GM19023 (cell line): Measurements from ENCODE around the gene SUPT20H.

Experiments used
- ATAC-seq: cut with Tn5 transposase; IDR thresholded peaks from one replicate; pipeline ENCODE4 v1.9.1; 2021; ENCODE audit warnings: mild to moderate bottlenecking, moderate library complexity; ENCODE audit not compliant: unreplicated experiment

The SUPT20H gene

DNA sequence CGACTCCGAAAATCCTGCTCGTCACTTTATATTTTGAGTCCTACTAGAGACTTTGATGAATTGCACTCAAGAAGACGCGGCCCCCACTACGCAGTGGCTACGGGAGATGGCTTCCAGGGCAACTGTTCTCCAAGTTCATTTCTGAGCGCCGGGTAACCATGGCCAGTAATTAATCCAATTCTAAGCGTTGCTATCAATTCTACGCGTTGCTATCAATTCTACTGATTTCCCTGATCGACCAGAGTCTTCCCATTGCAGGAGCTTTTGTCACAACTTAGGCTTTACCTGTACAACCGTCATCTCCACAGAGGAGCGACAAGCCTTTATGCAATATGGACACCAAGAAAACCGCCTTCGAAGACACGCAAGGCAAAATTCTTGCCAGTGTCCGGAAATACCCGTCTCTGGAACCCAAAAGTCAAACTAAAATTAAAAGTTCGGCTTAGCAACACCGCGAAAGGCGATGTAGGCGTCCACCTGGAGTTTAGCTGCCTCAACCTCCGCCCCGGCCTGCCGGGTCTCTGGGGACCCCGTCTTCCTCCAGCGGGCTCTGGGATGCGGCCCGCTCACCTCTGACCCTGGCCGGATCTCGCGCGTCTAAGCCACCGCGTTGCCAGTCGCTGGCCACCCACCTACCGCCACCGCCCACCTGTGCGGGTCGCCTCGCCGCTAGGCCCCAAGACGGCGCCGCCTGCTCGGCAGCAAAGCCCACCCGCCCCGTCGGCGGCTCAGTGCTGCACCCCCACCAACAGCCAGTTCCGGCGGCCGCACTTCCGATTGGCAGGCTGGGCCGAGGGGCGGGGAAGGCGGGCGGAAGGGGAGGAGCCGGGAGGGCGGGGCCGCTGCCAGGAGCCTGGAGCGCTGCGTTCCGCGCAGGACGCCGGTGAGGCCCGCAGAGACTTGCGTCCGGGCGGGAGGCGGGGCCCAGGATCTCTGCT is at the start of gene SUPT20H:
Gene SUPT20H, minus strand, starts transcription at position 779 of the 938 bp plus-strand sequence. CDS start 8,198 bp downstream, outside the sequence.
- ATAC-seq = peak; percentile 97

GRCh38 chr13:37109051-37109678 is 49.7 kb upstream of the SUPT20H start:
- no peak for ATAC-seq

DNA sequence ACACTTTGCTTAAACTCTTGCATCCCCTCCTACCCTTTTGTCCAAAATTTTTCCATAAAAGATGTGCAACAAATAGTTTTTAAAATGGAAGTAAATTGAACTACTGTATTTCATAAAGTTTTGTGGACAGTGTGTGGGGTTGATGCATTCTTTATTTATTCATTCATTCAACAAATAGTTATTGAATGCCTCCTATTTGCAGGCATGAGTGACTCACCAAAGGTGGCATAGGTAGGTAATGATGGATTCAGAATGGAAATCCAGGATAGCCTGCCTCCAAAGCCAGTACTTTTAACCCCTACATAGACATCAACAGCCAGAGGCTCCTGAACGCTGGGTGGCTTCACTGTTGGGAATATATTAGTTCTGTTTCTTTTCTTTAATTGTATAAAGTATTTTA is 48.4 kb upstream of the SUPT20H start:
- no peak for ATAC-seq

- no peak for ATAC-seq
Measured at GRCh38 chr13:37107456-37107855, 48.0 kb upstream of the SUPT20H start.

- ATAC-seq = no peak
Measured at GRCh38 chr13:37106642-37107041, 47.2 kb upstream of the SUPT20H start.

DNA sequence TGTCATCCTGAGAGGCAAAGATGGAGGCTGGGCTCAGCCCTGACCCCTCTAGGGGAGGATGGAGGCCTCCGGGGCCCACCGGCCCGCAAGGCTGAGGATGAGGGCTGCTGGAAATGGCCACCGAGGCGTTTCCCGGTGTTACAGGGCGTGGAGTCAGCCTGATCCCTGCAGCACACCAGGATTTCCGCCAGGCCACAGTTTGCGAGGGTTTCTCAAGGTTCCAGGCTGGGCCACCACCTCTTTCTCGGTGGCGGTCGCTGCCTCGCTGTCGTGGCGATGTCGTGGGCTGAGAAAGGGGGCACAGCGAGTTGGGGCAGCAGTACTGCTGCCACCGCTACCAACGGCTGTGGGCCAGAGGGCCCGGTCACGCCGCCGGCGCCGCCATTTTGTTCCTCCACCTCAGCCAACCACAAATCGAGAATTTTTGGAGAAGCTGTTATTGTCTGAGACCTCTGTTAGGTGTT is 45.8 kb upstream of the SUPT20H start, which contains the start of gene CSNK1A1L:
Gene CSNK1A1L, minus strand, starts transcription at position 414 of the 464 bp plus-strand sequence. Its CDS starts 408 bp downstream, at position 6.
- ATAC-seq = no peak

- no peak for ATAC-seq
Measured at GRCh38 chr13:37102896-37103295, 43.4 kb upstream of the SUPT20H start.

DNA sequence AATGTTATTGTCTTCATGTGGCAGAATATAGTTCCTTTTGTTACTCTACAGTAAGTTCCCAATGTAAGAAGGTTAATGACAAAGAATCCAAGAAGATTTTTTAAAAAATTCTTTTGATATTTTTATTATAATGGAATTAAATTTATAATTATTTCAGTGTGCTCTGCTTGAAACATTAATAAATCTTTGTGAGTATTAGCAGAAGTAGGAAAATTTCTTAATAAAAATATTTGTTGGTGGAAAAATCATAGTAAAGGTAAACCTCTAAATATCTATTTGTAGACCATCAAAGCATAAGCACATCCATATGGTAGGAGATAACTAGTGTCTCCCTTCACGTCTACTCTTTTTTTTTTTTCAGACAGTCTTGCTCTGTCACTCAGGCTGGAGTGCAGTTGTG is 41.7 kb upstream of the SUPT20H start:
- ATAC-seq = no peak

- ATAC-seq = no peak
Measured at GRCh38 chr13:37100731-37101130, 41.2 kb upstream of the SUPT20H start.

DNA sequence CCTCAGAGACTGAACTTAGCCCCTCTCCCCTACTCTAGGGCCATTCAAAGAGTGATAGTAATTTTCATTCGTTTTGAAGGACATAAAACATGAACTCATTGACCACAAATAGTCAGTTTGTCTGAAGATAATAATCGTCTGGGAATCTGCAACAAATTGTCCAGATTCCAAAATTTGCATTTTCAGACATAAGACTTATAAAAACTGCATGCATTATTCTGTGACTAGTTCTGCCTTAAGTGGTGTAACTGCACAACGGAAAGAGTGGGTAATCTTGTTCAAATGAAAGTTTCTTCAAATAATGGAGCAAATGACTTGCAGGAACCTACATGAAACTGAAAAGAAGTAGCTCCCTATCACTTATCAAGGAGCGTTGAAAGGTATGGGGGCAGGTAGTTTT is 37.6 kb upstream of the SUPT20H start:
- ATAC-seq = no peak

- ATAC-seq = no peak
Measured at GRCh38 chr13:37094840-37095239, 35.4 kb upstream of the SUPT20H start.

DNA sequence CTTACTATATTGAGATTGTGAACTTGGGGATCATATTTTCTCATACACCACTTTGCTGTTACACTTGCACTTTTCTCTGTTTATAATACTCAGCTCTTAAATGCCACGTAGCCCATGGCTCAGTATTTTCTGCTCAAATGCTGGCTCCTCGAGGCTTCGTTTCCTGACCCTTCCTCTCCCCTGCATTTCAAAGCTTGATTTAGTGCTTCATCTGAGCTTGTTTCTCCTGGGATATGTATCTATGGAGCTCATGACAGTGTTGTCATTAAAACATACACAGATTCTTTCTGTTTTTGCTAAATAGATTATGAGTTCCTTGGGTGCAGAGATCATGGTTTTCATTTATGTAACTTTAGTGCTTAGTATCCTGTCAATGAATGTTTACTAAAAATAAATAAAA is 34.6 kb upstream of the SUPT20H start:
- no peak for ATAC-seq

GRCh38 chr13:37091835-37092234 is 32.3 kb upstream of the SUPT20H start:
- no peak for ATAC-seq

DNA sequence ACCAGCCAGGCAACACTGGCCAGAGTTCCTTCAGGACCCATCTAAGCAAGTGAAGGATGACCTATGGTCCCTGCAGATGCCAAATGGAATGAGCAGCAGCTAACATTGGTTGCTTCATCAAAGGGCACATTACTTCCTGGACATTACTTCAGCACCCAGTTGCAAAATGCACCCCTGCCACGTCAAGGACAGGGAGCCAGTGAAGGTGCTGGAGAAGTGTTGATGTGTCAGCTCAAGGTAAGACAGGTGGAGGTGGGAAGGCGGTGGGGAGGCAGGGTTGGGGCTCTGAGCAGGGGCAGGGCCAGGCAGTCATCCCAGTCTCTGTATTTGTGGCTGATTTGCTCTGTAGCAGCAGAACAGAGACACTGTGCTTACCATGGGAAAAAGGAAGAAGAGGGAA is 31.4 kb upstream of the SUPT20H start:
- ATAC-seq = no peak

GRCh38 chr13:37089495-37089894 is 30.0 kb upstream of the SUPT20H start:
- ATAC-seq = no peak

- no peak for ATAC-seq
Measured at GRCh38 chr13:37087486-37087885, 28.0 kb upstream of the SUPT20H start.

- no peak for ATAC-seq
Measured at GRCh38 chr13:37085606-37086005, 26.1 kb upstream of the SUPT20H start.

GRCh38 chr13:37076818-37077217 is 17.3 kb upstream of the SUPT20H start:
- no peak for ATAC-seq

- no peak for ATAC-seq
Measured at GRCh38 chr13:37075164-37075563, 15.7 kb upstream of the SUPT20H start.

DNA sequence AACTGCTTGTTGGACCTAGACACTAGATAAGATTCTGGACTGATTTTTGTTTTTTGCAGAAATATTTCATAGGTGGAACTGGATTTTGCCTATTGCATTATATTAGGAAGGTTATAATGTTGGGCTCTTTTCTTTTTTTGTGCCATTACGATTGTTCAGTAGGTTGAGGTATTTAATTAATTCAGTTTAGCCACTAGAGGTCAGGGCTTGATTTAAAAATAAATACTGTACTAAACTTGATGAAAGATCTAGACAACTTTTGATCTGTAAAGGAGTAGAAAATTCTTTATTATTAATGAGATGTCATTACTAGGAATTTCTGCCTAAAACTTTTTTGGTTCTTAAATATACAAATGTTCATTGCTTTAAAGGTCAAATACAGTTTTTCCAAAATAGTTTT is 15.2 kb upstream of the SUPT20H start:
- no peak for ATAC-seq

- no peak for ATAC-seq
Measured at GRCh38 chr13:37072024-37072423, 12.5 kb upstream of the SUPT20H start.

GRCh38 chr13:37070956-37071355 is 11.5 kb upstream of the SUPT20H start:
- no peak for ATAC-seq
